GM19467 (cell line): Measurements from ENCODE around the gene RASSF4.

Experiments
- ATAC-seq: cut with Tn5 transposase; IDR thresholded peaks from one replicate; pipeline ENCODE4 v1.9.1; 2021; ENCODE audit warnings: mild to moderate bottlenecking, moderate library complexity; ENCODE audit not compliant: unreplicated experiment

The RASSF4 gene, protein sequence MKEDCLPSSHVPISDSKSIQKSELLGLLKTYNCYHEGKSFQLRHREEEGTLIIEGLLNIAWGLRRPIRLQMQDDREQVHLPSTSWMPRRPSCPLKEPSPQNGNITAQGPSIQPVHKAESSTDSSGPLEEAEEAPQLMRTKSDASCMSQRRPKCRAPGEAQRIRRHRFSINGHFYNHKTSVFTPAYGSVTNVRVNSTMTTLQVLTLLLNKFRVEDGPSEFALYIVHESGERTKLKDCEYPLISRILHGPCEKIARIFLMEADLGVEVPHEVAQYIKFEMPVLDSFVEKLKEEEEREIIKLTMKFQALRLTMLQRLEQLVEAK

GRCh38 chr10:44959247-44960087, at the start of gene RASSF4:
RASSF4 (plus strand) TSS chr10:44959802; CDS start chr10:44970203, 10,401 bp downstream.
- ATAC-seq: peak; percentile 94

DNA sequence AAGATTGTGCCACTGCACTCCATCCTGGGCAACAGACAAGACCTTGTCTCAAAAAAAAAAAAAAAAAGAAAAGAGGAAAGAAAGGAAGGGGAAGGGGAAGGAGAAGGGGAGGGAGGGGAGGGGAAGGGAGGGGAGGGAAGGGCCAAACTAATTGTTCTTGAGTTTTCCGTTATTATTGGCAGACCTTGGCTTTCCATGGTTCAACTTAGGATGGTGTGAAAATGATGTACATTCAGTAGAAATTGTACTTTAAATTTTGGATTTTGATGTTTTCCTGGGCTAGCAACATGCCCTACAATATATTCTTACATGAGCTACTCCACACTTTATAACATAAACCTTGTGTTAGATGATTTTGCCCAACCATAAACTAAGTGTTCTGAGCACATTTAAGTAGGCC, 49.7 kb upstream of the RASSF4 start:
- no peak for ATAC-seq

DNA sequence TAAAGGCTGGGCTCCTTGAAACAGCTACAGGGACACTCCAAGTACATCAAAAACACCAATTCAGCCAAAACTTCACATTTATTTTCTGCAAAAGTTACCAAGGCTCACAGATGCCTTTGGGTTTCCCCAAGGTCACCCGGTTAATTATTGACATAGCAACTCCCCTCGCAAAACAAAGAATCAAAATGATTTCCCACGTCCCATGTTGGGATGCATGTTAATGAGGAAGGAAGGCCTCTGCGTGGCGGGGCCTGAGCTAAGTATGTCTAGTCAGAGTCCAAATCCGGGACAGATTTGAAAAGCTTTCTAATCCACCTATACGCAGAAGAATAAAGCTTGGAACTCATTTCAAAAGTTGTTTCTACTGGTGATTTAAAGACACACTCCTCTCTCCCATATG, 49.0 kb upstream of the RASSF4 start:
- ATAC-seq: no peak

DNA sequence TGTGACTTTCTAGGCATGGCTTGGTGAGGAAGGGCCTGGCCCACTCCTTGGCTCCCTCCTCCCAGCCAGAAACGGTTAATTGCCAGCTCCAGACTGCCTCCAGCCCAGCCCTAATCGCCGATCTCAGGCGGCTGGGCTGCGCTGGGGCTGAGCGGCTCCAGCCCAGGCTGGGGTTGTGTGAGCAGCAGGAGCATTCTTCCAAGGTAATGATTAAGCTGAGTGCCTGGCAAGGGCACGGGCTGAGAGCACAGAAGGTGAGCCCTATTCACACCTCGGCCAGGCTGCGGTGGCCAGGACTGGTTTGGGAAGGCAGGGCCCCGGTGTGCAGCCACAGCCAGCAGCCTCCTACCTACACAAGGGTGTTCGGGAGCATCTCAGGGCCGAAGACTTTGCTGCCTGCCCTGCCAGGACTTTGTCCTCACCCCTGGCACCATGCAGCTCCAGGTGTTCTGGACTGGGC, 48.5 kb upstream of the RASSF4 start, which contains the start of gene TMEM72:
TMEM72 (plus strand) TSS at position 257 of the 460 bp plus-strand sequence; CDS start at position 433, 176 bp downstream.
- no peak for ATAC-seq

DNA sequence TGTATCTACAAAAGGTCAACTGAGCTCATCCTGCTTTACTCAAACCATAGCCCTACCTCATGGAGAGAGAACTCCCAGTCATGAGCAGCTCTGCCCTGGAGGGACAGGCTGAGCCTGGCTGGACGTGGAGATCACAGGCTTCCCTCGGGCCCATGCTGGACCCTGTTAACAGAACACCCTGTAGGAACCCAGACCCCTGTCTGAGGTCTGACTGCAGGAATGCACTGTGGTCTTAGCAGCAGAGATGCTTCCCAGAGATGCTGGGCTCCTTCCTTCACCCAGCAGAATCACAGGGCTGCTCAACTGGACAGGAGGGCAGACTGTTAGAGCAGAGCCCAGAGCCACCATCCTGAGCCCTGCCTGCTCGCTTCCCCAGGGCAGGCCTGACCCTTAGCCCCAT, 47.7 kb upstream of the RASSF4 start:
- no peak for ATAC-seq

- no peak for ATAC-seq
Measured at GRCh38 chr10:44913350-44914081, 46.1 kb upstream of the RASSF4 start.

GRCh38 chr10:44914891-44915290, 44.7 kb upstream of the RASSF4 start:
- no peak for ATAC-seq

GRCh38 chr10:44916429-44916828, 43.2 kb upstream of the RASSF4 start:
- no peak for ATAC-seq

- no peak for ATAC-seq
Measured at GRCh38 chr10:44917848-44918247, 41.8 kb upstream of the RASSF4 start.

GRCh38 chr10:44920252-44920651, 39.4 kb upstream of the RASSF4 start:
- no peak for ATAC-seq

DNA sequence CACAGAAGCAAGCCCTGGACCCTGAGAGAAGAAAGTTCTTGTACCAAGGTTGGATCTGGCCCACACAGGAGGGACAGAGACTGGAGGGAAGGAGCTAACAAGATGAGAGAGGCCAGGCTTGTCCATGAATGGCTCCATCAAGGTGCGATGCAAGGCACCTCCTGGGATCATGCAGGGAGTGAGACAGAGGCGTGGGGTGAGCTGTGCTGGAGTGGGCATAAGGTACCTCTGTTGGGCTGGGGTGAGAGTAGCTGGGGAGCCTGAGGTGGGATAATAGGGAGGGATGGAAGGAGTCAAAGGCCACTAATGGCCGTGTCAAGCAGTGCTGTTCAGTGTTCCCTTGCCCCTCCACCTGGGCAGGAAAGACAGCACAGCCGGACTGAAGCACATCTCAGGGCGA, 38.5 kb upstream of the RASSF4 start:
- no peak for ATAC-seq

DNA sequence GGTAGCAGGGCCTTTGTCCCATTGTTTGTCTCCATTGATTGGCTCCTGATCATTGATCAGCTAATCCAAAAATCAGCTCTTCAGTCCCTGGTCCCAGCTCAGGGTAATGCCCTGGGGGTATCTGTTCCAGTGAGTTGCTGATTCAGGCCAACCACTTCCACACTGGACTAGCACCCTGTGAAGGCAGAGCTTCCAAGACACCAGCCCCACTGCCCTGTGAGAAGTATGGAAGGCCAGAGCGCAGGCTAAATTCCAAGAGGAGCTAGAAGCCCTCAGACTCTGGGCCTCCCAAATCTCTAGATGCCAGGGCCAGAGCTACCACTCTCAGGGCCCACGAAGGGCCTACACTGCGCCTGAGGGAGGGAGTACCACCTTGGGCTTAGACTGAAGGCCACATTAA, 38.1 kb upstream of the RASSF4 start:
- ATAC-seq: no peak

- ATAC-seq: no peak
Measured at GRCh38 chr10:44922021-44922420, 37.6 kb upstream of the RASSF4 start.

- no peak for ATAC-seq
Measured at GRCh38 chr10:44922796-44923545, 36.6 kb upstream of the RASSF4 start.

DNA sequence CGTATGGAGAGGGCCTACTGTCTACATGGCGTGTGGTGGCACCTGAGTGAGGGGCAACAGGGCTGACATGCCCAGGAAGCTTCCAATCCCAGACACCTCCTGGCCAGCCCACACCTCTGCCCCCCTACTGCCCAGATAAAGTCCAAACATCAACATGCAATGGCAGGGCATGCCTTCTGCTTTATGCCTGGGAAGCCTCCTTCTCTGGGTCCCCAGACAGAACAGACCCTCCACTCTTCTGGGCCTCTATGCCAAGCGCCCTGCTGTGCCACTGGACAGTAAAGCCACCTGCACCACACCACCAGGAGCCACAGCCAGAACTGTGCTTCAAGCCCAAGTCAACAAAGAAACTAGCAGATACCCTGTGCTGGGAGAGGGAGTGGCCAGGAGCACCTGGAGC, 36.0 kb upstream of the RASSF4 start:
- no peak for ATAC-seq

GRCh38 chr10:44924261-44925040, 35.2 kb upstream of the RASSF4 start:
- ATAC-seq: no peak

GRCh38 chr10:44925224-44925623, 34.4 kb upstream of the RASSF4 start:
- ATAC-seq: no peak

DNA sequence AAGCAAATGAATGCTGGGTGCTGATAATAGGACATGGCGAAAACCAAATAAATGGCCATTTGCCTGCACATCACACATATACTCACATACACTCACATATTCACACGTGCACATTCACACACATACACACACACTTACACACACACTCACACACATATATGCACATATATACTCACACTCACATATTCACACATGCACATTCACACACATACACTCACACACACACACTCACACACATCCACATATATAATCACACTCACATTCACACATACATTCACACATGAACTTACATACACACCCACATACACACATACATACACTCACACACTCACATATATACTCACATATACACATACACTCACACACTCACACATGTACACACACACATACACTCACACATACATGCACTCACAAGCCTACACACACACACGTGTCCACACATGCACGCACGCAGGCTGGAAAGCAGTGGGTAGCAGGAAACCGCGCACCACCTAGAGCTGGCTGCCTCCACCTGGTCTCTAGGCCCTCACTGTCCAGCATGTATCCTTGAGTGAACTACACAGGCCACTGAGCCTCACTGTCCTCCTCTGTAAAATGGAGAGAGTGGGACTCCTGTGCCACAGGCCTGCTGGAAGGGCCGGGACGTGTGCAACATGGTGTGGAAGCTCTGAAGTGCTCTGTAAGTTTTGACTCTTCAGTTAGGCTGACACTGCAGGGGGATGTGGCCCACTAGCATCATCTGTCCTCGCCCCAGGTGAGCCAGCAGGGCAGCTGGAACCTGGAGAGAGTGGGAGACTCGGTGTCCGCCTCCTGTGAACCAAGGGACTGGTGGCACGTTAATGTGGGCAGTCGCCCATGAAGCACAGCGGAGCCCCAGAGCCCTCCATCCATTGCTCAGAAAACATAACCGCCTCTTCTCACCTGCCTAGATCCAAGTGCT, 33.5 kb upstream of the RASSF4 start:
- ATAC-seq: no peak
